ENCODE measurements around the gene OR12D1. TPM values are rescaled to one million over a fixed set of nuclear protein-coding genes. Genes with fewer than 3 reads are reported as not detected.
"Not testable (repeated sequence)": the region's sequence is repeated elsewhere in the genome, so short reads cannot be mapped to it uniquely, and the experiment has no call there.

Gene OR12D1
- not detected for polyA plus RNA-seq (ENCODE audit: insufficient read length)

DNA sequence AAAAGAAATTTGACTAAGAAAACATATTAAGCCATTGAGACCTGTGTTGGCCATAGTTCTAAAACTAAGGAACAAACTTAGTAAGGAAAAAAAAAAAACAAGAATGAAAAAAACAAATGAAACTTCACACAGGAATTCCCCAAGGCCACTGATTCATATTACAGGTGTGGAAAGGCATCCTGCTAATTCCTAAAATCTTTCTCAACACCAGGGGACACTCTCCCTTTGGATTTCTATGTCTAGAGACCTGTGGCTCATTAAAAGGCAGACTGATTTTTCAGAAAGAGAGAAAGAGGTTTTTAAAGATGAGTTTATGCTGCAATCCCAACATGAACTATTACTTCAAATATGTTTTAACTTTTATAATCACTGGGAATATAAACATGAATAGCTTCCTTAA is at the start of gene OR12D1:
Gene OR12D1, plus strand, starts transcription at position 341 of the 400 bp plus-strand sequence.
- DNase-seq (ENCODE audit: low read depth): no peak

DNA sequence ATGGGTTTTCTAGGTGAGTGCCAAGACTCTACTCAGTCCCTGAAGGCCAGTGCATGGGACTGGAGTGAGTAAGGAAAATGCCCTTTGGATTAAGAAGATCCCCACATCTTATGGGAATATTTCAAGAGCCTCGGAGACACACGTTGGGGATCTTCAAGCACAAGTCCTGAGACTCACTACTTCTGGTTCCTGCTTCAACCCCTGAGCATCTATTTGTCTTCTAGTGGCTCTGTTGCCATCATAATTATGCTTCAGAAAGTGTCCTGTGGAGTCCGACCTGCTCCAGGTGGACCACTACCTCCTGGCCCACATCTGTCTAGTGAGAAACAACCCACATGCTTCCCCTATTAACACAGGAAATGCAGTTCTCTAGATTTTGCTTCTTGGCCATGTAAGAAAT is 46.0 kb upstream of the OR12D1 start, which contains the start of gene OR5V1:
Gene OR5V1, minus strand, starts transcription at position 101 of the 400 bp plus-strand sequence. CDS start 12,670 bp downstream, outside the sequence.
- no peak for DNase-seq (ENCODE audit: low read depth)

GRCh38 chr6:29375191-29375590 is 39.5 kb upstream of the OR12D1 start, which contains the start of gene OR12D3:
TSS of gene OR12D3 (minus strand) at chr6:29375291. CDS start at chr6:29375287, 4 bp downstream.
- DNase-seq (ENCODE audit: low read depth): no peak

DNA sequence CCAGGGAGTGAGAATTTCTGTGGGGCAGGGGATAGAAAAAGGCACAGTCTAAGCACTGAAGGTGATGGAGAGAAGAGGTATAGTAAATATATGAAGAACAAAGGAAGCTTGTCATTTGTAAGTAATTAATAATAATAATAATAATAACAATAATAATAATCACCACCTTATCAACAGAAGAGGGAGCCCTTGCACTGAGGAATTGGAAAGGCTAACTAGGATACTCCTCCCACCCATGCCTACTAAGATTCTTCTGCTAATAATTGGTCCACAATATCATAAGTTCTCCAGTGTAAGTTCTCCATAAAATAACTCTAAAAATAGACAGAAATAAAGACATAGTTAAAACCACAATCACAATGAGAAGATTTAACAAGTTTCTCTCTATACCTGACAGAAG is 38.7 kb upstream of the OR12D1 start:
- DNase-seq (ENCODE audit: low read depth): no peak

GRCh38 chr6:29388533-29388932 is 26.2 kb upstream of the OR12D1 start:
- no peak for DNase-seq (ENCODE audit: low read depth)

DNA sequence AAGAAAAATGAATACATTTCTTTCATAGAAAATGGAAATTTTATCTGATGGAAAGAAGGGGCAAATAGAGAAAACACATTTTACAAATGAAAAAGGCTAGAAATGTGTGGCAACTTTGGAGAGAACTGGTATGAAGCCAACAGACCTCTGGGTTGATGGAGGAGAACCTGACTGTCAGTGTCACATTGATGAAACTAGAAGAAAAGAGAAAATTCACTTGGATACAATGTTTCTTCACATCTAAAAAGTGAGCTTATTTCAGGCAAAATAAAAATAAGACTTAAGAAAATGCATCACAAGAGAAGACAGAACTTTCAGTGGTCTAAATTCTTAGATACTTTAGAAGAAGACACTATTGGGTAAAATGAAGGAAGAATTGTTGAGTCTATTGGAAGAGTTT is 19.4 kb upstream of the OR12D1 start, which contains the start of gene OR12D2:
Gene OR12D2, plus strand, starts transcription at position 301 of the 400 bp plus-strand sequence. CDS start 1,069 bp downstream, outside the sequence.
- no peak for DNase-seq (ENCODE audit: low read depth)

DNA sequence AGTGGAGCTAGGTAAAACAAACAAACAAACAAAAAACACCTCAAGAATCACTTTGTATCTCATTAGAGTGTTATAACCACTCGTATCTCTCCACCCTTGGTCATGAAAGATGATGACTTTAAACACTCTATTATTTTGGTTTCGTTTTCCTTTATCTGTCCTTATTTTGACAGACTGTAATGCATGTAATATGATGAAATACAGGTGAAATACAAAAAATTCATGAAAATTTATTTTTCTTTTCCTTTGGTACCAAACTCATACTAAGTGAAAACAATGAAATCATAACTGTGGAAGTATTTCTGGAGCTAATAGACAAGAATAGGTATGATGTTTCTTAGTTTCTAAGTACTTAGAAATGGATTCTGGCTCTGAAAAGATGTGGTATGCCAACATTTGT is 15.2 kb upstream of the OR12D1 start:
- DNase-seq (ENCODE audit: low read depth): no peak

DNA sequence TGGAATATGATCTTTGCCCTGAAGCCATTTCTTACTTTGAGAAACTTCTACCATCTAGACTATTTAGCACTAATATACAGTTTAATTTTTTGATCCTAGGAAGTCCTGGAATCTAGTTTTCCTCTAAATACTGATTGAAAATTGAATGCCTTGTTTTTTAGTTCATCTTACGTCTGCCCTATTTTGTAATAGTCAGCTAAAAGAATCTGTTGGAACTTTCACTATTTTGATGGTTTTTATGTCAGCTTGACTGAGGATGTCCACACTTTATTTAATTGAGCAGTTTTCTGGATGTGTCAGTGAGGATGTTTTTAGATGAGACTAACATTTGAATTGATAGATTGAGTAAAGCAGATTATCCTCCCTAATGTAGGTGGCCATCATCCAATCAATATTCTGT is 10.9 kb upstream of the OR12D1 start:
- DNase-seq (ENCODE audit: low read depth): no peak

GRCh38 chr6:29419516-29419915 is 4.8 kb downstream of the OR12D1 start:
- no peak for DNase-seq (ENCODE audit: low read depth)

GRCh38 chr6:29424168-29424567 is 9.4 kb downstream of the OR12D1 start:
- no peak for DNase-seq (ENCODE audit: low read depth)

- DNase-seq (ENCODE audit: low read depth): no peak
Measured at GRCh38 chr6:29424575-29424974, 9.8 kb downstream of the OR12D1 start.

GRCh38 chr6:29425075-29425474 is 10.3 kb downstream of the OR12D1 start:
- DNase-seq (ENCODE audit: low read depth): no peak

GRCh38 chr6:29426654-29427053 is 11.9 kb downstream of the OR12D1 start:
- no peak for DNase-seq (ENCODE audit: low read depth)

DNA sequence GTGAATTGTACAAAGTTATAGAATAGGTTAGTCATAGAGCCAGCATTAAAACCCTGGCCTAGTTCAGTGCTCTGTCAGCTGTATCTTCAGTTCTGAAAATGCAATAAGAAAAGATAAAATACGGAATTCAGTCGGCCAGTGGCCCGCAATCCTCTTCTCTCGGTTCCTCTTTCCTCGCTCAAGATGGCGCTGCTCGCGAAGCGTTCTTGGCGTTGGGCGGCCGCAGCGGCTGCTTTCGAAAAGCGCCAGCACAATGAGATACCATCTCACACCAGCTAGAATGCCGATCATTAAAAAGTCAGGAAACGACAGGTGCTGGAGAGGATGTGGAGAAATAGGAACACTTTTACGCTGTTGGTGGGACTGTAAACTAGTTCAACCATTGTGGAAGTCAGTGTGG is 22.0 kb downstream of the OR12D1 start:
- DNase-seq (ENCODE audit: low read depth): not testable (repeated sequence)

DNA sequence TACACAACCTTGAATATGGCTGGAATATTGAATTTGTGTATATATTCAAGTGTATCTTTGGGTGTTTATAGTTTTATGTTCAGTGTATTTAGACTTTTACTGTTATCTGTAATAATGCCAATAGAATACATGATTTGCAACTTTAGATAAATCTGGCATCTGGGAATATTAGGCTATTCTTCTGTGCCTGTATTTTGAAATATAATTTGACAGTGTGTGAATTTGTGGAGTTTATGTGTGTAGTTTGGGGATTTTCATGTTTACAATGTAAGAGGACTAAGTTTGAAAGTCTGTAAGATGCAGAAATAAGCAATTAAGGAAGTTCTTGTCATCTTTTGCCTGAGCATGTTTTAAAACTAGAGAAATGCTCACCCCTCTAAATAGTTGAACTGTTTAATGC is 24.3 kb downstream of the OR12D1 start, which contains the start of gene OR10C1:
Gene OR10C1, plus strand, starts transcription at position 301 of the 400 bp plus-strand sequence. CDS start 710 bp downstream, outside the sequence.
- no peak for DNase-seq (ENCODE audit: low read depth)

DNA sequence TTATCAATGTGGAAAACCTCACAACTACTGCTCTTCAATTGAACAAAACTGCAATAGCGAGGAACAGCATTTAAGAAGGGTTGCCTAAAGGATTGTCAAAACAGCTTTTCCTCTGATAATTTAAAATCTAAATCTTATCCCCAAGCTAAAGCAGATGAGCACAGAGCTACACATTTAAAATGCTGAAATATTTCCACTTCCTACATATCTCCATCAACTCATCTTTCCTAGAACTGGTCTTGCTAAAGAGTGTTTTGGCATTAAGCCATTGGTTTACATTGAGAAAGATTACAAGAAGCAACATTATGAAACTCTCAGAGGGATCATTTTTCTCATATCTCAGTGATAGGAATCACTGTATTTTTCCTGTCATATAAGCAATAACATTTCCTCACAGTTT is 28.0 kb downstream of the OR12D1 start:
- no peak for DNase-seq (ENCODE audit: low read depth)

- not testable (repeated sequence) for DNase-seq (ENCODE audit: low read depth)
Measured at GRCh38 chr6:29444031-29444430, 29.3 kb downstream of the OR12D1 start.

DNA sequence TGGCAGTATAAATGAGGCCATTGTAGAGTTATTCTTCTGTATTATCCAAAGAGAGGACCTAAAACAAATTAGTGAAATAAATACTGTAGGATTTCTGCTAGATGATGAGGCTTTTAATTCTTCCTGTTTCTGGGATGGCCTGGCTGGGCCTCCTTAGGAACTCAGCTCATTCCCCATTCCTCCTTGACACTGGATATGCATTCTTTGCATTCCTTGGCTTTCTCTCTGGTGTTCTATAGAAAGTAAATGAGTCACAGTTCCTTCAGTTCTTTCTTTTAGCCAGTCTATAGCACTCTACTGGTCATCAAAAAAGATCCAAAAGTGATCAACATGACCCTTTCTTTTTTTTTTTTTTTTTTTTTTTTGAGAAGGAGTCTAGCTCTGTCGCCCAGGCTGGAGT is 32.9 kb downstream of the OR12D1 start:
- no peak for DNase-seq (ENCODE audit: low read depth)

DNA sequence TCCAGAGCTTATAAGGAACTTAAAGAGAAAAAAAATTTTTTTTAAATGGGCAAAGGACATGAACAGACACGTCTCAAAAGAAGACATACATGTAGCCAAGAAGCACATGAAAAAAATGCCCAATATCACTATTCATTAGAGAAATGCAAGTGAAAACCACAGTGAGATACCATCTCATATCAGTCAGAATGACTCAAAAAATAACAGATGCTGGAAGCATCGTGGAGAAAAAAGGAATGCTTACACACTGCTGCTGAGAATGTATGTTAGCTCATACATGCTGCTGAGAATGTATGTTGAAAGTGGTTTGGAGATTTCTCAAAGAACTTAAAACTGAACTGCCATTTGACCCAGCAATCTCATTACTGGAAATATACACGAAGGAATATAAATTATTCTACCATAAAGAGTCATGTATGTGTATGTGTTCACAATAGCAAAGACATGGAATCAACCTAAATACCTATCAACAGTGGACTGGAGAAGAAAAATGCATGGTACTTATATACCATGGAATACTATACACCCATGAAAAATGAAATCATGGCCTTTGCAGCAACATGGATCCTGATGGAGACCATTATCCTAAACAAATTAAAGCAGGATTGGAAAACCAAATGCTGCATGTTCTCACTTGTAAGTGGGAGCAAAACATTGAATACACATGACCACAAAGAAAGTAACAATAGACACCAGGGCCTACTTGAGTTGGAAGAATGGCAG is 36.9 kb downstream of the OR12D1 start:
- no peak for DNase-seq (ENCODE audit: low read depth)

DNA sequence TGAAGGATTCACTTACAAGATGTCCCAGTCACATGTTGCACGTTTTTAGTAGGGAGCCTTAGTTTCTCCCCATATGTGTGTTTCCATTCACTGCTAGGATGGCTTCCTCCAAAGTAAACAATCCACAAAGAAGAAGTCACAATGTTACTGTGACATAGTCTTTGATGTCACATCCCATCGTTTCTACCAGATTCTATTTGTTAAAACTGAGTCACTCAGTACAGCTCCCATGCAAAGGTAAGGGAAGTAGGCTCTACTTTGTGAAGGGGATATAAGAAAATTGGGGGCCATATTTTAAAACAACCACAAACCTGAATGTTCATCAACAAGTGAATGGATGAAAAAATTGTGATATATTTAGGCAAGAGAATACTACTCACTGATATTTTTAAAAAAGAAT is 42.2 kb downstream of the OR12D1 start, which contains the start of the genes OR11A1 and OR2H1:
Gene OR11A1, minus strand, starts transcription at position 101 of the 400 bp plus-strand sequence. CDS start 29,430 bp downstream, outside the sequence.
Gene OR2H1, plus strand, starts transcription at position 185 of the 400 bp plus-strand sequence. CDS start 4,615 bp downstream, outside the sequence.
- DNase-seq (ENCODE audit: low read depth): no peak

GRCh38 chr6:29461021-29461814 is 46.5 kb downstream of the OR12D1 start:
- DNase-seq (ENCODE audit: low read depth): no peak

- DNase-seq (ENCODE audit: low read depth): no peak
Measured at GRCh38 chr6:29462022-29462421, 47.3 kb downstream of the OR12D1 start.
